K562 (cell line): ENCODE data around the gene IQSEC3. TPM values are rescaled to one million over a fixed set of nuclear protein-coding genes. Genes with fewer than 3 reads are reported as not detected.

Experiments
- ATAC-seq: fragments of 200-7000 bp; cut with Tn5 transposase; 3 replicates; pipeline ENCODE4 v1.9.1; 2020; ENCODE audit warnings: moderate library complexity
- BruUV-seq: library from RNA; stranded (reverse); fragments of 400-500 nt; replicated peaks from 2 replicates; lab custom pipeline; 2021; lab: Mats Ljungman, UMichigan
- CTCF ChIA-PET: fragments of 300-600 bp; formaldehyde crosslinking; extraction: SDS; loops from one replicate; lab custom pipeline; 2021; ENCODE audit warnings: low intra/inter-chr PET ratio; lab: Yijun Ruan, JAX
- POLR2A ChIA-PET: fragments of 300-600, 350-650 bp; sonication (Branson Sonifier 250); formaldehyde crosslinking; extraction: SDS; loops from one replicate; lab custom pipeline; 2021; ENCODE audit warnings: antibody characterized with exemption, inconsistent platforms; lab: Yijun Ruan, JAX
- DNase-seq, 4 experiments: peaks; one replicate each; pipeline versions ENCODE4 v3.0.0 to v3.0.0-alpha.2; 2011 to 2018; ENCODE audit warnings: low spot score in 3 of 4, mixed read lengths in 3 of 4; ENCODE audit errors: extremely low read depth in 1 of 4
- FAIRE-seq: peaks from 2 replicates; lab custom pipeline; 2011; peaks lifted over from hg19 to GRCh38; lab: Jason Lieb, UNC
- H2AFZ ChIP-seq: 2 replicates; pipeline ENCODE4 v1.6.0; 2011; ENCODE audit warnings: low read depth, low read length, control low read depth, inconsistent platforms
- H3K27ac ChIP-seq: fragments of 200-600 bp; 3 replicates; pipeline ENCODE4 v1.8.0; 2011; ENCODE audit warnings: low read depth, mild to moderate bottlenecking, control low read depth, inconsistent platforms, low read length, moderate library complexity, mixed read lengths; ENCODE audit errors: extremely low read depth
- H3K27me3 ChIP-seq, 2 experiments: fragments of 300-600 bp in 1 of 2; 2 replicates in 1 of 2; 3 replicates in 1 of 2; pipeline versions ENCODE4 v1.6.0 to v1.8.0; 2011; ENCODE audit warnings: inconsistent platforms in 2 of 2, low read length in 2 of 2, mild to moderate bottlenecking in 1 of 2, mixed read lengths in 1 of 2, moderate library complexity in 1 of 2; ENCODE audit not compliant: control insufficient read depth in 2 of 2, insufficient read depth in 2 of 2
- H3K36me3 ChIP-seq: fragments of 300-600 bp; 3 replicates; pipeline ENCODE4 v1.8.0; 2011; ENCODE audit warnings: mild to moderate bottlenecking, low read length, inconsistent platforms; ENCODE audit not compliant: control insufficient read depth, insufficient read depth
- H3K4me1 ChIP-seq, 2 experiments: fragments of 200-600 bp in 1 of 2; replicated peaks in 1 of 2; 2 replicates in 1 of 2; 3 replicates in 1 of 2; pipeline versions ENCODE4 v1.5.1 to v1.8.0; 2011; ENCODE audit warnings: inconsistent platforms in 2 of 2, low read length in 2 of 2, mild to moderate bottlenecking in 1 of 2, mixed read lengths in 1 of 2, moderate library complexity in 1 of 2; ENCODE audit not compliant: control insufficient read depth in 2 of 2, insufficient read depth in 2 of 2
- H3K4me2 ChIP-seq: 2 replicates; pipeline ENCODE4 v1.6.1; 2011; ENCODE audit warnings: low read length, control low read depth, inconsistent platforms, mixed read lengths; ENCODE audit not compliant: insufficient read depth
- H3K4me3 ChIP-seq: fragments of 200-600 bp; sonication (generic), shearing (Covaris generic); 2 replicates; pipeline ENCODE4 v1.5.1; 2016; ENCODE audit warnings: control low read depth, inconsistent platforms
- H3K79me2 ChIP-seq: fragments of 200-600 bp; 3 replicates; pipeline ENCODE4 v1.8.0; 2011; ENCODE audit warnings: low read length, inconsistent platforms; ENCODE audit not compliant: control insufficient read depth, insufficient read depth
- H3K9ac ChIP-seq, 2 experiments: 2 replicates each; pipeline versions ENCODE4 v1.6.0 to v1.6.1; 2011; ENCODE audit warnings: low read depth in 2 of 2, low read length in 2 of 2, control low read depth in 1 of 2, inconsistent platforms in 1 of 2, mild to moderate bottlenecking in 1 of 2, mixed read lengths in 1 of 2; ENCODE audit not compliant: insufficient read depth in 1 of 2
- H3K9me1 ChIP-seq: one replicate; pipeline ENCODE4 v1.6.0; 2011; ENCODE audit warnings: inconsistent platforms, mild to moderate bottlenecking, low read length, moderate library complexity; ENCODE audit not compliant: control insufficient read depth, insufficient read depth
- H3K9me3 ChIP-seq: replicated peaks from 2 replicates; pipeline ENCODE4 v1.5.1; 2011; ENCODE audit warnings: low read depth, low read length, inconsistent platforms; ENCODE audit not compliant: control insufficient read depth, insufficient read depth
- H4K20me1 ChIP-seq: replicated peaks from 2 replicates; pipeline ENCODE4 v1.6.1; 2011; ENCODE audit warnings: low read length, inconsistent platforms, mixed read lengths; ENCODE audit not compliant: control insufficient read depth, insufficient read depth
- ASH1L ChIP-seq: fragments of 450-650 bp; IDR thresholded peaks from 2 replicates; pipeline ENCODE4 v1.6.1; 2018; ENCODE audit warnings: borderline replicate concordance, mild to moderate bottlenecking, low read depth; ENCODE audit not compliant: partially characterized antibody
- BCOR ChIP-seq: fragments of 450-650 bp; IDR thresholded peaks from 2 replicates; pipeline ENCODE4 v1.6.1; 2016
- CBX5 ChIP-seq: IDR thresholded peaks from 2 replicates; pipeline ENCODE4 v1.6.1; 2014; ENCODE audit warnings: low read depth, borderline replicate concordance
- FOSL1 ChIP-seq: fragments of 200-800 bp; sonication (Bioruptor generic); conservative IDR thresholded peaks from 2 replicates; pipeline ENCODE4 v1.6.1; 2016; ENCODE audit warnings: missing genetic modification characterization, missing compliant biosample characterization
- HNRNPL ChIP-seq: fragments of 200-400 bp; formaldehyde crosslinking; IDR thresholded peaks from 2 replicates; pipeline ENCODE4 v1.6.1; 2017; ENCODE audit warnings: low read depth, mild to moderate bottlenecking, low read length
- MLX ChIP-seq, 2 experiments: fragments of 450-650 bp in 1 of 2; sonication (generic) in 1 of 2; formaldehyde crosslinking; conservative IDR thresholded peaks; 2 replicates each; pipeline versions ENCODE4 v1.4.0 to v1.8.1; 2020 to 2022; ENCODE audit warnings: mild to moderate bottlenecking in 1 of 2, missing genetic modification reagents in 1 of 2
- NFXL1 ChIP-seq: fragments of 450-650 bp; formaldehyde crosslinking; IDR thresholded peaks from 2 replicates; pipeline ENCODE4 v1.4.0; 2021; ENCODE audit warnings: mild to moderate bottlenecking
- POU5F1 ChIP-seq: fragments of 150-350 bp; IDR thresholded peaks from 2 replicates; pipeline ENCODE4 v1.6.1; 2014; ENCODE audit warnings: borderline replicate concordance, low read length, low read depth, mild to moderate bottlenecking; ENCODE audit not compliant: partially characterized antibody
- RBM25 ChIP-seq: fragments of 200-400 bp; formaldehyde crosslinking; IDR thresholded peaks from 2 replicates; pipeline ENCODE4 v1.6.1; 2018; ENCODE audit warnings: low read length, low read depth, moderate library complexity; ENCODE audit not compliant: severe bottlenecking
- SIN3A ChIP-seq, 2 experiments: fragments of 150-350 bp in 1 of 2; IDR thresholded peaks; 2 replicates each; pipeline ENCODE4 v1.6.1; 2011 to 2016; ENCODE audit warnings: borderline replicate concordance in 2 of 2, low read depth in 2 of 2, low read length in 2 of 2, mild to moderate bottlenecking in 2 of 2, moderate library complexity in 2 of 2; ENCODE audit not compliant: control insufficient read depth in 1 of 2
- XRCC5 ChIP-seq: fragments of 200-400 bp; formaldehyde crosslinking; IDR thresholded peaks from 2 replicates; pipeline ENCODE4 v1.6.1; 2017; ENCODE audit warnings: low read depth, mild to moderate bottlenecking, low read length
- ZBTB1 ChIP-seq: sonication (generic); formaldehyde crosslinking; IDR thresholded peaks from 2 replicates; pipeline ENCODE4 v1.8.1; 2023; ENCODE audit warnings: missing genetic modification reagents, low read depth, mild to moderate bottlenecking, borderline replicate concordance
- ZNF609 ChIP-seq: sonication (generic); formaldehyde crosslinking; IDR thresholded peaks from 2 replicates; pipeline ENCODE4 v1.8.1; 2023; ENCODE audit warnings: missing genetic modification reagents, mild to moderate bottlenecking, borderline replicate concordance
- WGBS: fragments of 100-300 bp; shearing (Covaris generic); methylation state at CpG from one replicate; pipeline ENCODE4 v1.1.6; 2016; ENCODE audit warnings: low coverage, mixed read lengths; ENCODE audit not compliant: insufficient coverage; ENCODE audit errors: missing lambda C conversion rate; 5-methylcytosine and 5-hydroxymethylcytosine counted together
- in situ Hi-C: fragments of 300-500 bp; cut with MboI; formaldehyde crosslinking; loops from 4 replicates; pipeline ENCODE4 v1.15.0; 2018; ENCODE audit warnings: inconsistent platforms, mixed read lengths
- intact Hi-C: fragments of 100-400 bp; cut with micrococcal nuclease; formaldehyde crosslinking; loops from 2 replicates; pipeline ENCODE4 v1.14.2; 2022
- polyA plus RNA-seq, 8 experiments: library from polyadenylated mRNA; depleted of rRNA in 4 of 8; stranded (reverse) in 5 of 8; unstranded in 3 of 8; fragments of >200 nt; fragmentation: Nextera tagmentation in 2 of 8; fragmentation: Illumina TruSeq in 1 of 8; extraction: Ambion mirVana in 2 of 8; extraction: Trizol in 1 of 8; gene quantifications; 2 replicates each; pipeline versions ENCODE4 v1.2.1 to v1.2.3, GENCODE V29; 2011 to 2014; ENCODE audit warnings: inconsistent platforms in 1 of 8, missing spikeins in 1 of 8
- total RNA-seq, 7 experiments: library from RNA; depleted of rRNA in 6 of 7; stranded (reverse); fragments of >200 nt in 6 of 7; fragmentation: Illumina TruSeq in 2 of 7; extraction: Trizol in 2 of 7; gene quantifications; 2 replicates each; pipeline versions ENCODE4 v1.2.1 to v1.2.3, GENCODE V29; 2011 to 2021; ENCODE audit warnings: low replicate concordance in 1 of 7

The IQSEC3 gene
- total and polyA plus RNA-seq, 9 of the 15 experiments (the other 6 are each of a cell fraction or from before 2014, with no cell fraction given) = under 0.01 to 0.25 (median 0.08) TPM; not detected in 3

GRCh38 chr12:172732-173161 is 106.2 kb downstream of the IQSEC3 start (continued):
- TF ChIP-seq ASH1L (no peak), ZNF609 (CRISPR knock-in tag) (no peak), NFXL1 (CRISPR knock-in tag) (no peak)

GRCh38 chr12:174124-174523 is 107.6 kb downstream of the IQSEC3 start:
- ChIA-PET POLR2A (interaction anchor here (0.6 kb wide), 1 partner anchor 38 kb away, joined by 3 read pairs; no protein-coding TSS in a partner anchor), CTCF (no interaction called here)
- no peak for DNase-seq
- BruUV-seq = no TSS peak
- H3K36me3 ChIP-seq = no peaks in the 10 kb centered on the region
- H3K4me3 ChIP-seq = no peak overlapping the region
- WGBS = 3% methylated on average over 3 of the region's 6 CpGs
- no peaks in the 10 kb centered on the region for H4K20me1 ChIP-seq
- no peaks in the 10 kb centered on the region for H3K79me2 ChIP-seq
- no peak overlapping the region for H3K9ac ChIP-seq
- no peak for FAIRE-seq
- H3K27ac ChIP-seq = no peak overlapping the region
- peaks cover 2 to 78% of the 10 kb centered on the region in 2 experiments; a peak in 3 of 5 replicates for H3K27me3 ChIP-seq
- H3K9me3 ChIP-seq = no peaks in the 10 kb centered on the region
- TF ChIP-seq FOSL1 (tag) = no peak
- no peak for TF ChIP-seq SIN3A (IDR thresholded peaks at IDR 0.05; ENCODE audit: borderline replicate concordance in 2 of 2, control insufficient read depth in 1 of 2, low read depth in 2 of 2, low read length in 2 of 2)
- TF ChIP-seq POU5F1 = no peak
- TF ChIP-seq BCOR = 0 out of 2 replicates have a peak, but pooled peaks have one; percentile 24
- TF ChIP-seq XRCC5 = no peak
- TF ChIP-seq MLX (CRISPR knock-in tag; conservative IDR thresholded peaks at IDR 0.05) = no peak
- peak; percentile 37 for TF ChIP-seq RBM25
- no peak for TF ChIP-seq HNRNPL
- TF ChIP-seq ZBTB1 (CRISPR knock-in tag) = no peak
- TF ChIP-seq CBX5 = no peak
- no peak overlapping the region for H2AFZ ChIP-seq
- ATAC-seq = no peak
- H3K4me1 ChIP-seq = peaks cover 0 to 32% of the 10 kb centered on the region in 2 experiments; a peak in 3 of 5 replicates
- H3K9me1 ChIP-seq = no peaks in the 10 kb centered on the region
- in situ Hi-C loops = no loop called here
- intact Hi-C loops = no loop called here
- H3K4me2 ChIP-seq = no peak overlapping the region
